Stimulated activated CD4-positive, alpha-beta T cell treated with anti-CD3 and anti-CD28 coated beads, Interleukin-15, amount 100 ng/mL, for 24 hours (primary cell): ENCODE data around the gene CNDP1.
A peak's percentile ranks its signal among the peaks of the same experiment; 100 is the strongest.

Experiments used
- DNase-seq: peaks from one replicate; pipeline ENCODE4 v3.0.0-alpha.2; 2020

Gene CNDP1

DNA sequence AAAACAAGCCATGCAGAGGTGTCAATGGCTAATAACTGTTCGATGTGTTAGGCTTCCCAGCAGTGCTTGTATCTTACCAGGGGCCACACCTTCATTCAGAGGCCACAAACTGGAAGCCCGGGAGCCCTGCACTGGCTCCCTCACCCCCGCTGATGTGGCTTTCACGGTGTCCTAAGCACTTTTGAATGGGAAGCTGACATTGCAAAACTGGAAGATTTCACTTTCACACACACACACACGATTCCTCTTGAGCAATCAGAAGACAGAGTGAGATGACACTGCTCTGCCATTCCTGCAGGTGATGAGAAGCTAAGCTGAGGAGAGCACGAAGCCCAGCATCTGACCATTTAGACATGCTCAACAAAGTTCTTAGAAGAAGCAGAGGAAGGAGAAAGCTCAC is 54.7 kb downstream of the CNDP1 start:
- peak; percentile 3 for DNase-seq

DNA sequence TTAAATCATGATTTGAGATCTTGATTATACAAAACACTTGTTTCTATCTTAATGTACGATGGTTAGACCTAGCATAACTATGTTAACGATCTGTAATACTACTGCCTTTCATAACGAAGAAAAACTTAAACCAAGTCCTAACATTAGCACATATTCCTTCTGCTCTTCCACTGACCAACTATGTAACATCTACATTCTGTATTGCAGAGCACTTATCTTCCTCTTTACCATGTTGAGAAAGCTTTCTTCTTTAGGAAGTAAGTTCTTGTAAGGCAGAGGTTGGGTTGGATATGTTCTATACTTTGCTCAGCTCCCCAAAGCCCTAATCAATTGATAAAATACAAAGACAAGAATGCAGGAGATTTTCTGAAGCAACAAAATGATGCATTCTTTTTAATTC is 55.5 kb downstream of the CNDP1 start:
- DNase-seq, result no peak

DNA sequence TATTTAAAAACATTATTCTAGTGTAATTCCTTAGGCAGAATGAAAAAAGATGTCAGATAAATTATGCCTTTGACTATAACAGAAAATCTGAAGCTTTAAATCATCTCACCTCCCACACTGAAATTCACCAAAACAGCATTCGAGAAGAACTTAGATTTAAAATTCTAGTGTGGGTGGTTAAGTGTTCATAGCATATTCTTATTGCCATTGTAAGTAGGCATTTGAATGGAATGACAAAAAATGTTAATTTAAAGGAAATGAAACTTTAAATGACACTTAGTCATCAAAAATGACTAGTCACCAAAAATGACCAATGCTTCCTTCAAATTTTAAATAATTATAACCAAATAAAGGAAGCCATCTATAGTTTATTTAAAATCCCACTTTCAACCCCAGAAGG is 56.4 kb downstream of the CNDP1 start:
- DNase-seq, result no peak

DNA sequence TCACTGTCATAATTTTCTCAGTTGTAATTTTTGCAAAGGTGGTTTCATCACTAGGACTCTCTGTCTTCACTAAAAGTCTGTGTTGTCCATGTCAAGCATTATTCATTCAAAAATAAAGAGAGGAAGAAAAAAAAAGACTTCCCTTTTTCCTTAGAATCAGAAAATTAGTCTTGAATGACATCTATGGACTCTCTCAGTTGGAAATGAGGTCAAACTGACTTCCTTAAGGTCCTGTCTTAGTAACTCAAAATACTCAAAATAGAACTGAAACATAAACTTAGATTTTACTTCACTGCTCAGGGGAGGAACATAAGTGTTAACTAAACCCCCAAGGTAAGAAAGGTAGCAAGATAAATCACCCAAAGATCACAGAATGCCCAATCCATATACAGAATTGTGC is 61.1 kb downstream of the CNDP1 start:
- DNase-seq, result no peak

DNA sequence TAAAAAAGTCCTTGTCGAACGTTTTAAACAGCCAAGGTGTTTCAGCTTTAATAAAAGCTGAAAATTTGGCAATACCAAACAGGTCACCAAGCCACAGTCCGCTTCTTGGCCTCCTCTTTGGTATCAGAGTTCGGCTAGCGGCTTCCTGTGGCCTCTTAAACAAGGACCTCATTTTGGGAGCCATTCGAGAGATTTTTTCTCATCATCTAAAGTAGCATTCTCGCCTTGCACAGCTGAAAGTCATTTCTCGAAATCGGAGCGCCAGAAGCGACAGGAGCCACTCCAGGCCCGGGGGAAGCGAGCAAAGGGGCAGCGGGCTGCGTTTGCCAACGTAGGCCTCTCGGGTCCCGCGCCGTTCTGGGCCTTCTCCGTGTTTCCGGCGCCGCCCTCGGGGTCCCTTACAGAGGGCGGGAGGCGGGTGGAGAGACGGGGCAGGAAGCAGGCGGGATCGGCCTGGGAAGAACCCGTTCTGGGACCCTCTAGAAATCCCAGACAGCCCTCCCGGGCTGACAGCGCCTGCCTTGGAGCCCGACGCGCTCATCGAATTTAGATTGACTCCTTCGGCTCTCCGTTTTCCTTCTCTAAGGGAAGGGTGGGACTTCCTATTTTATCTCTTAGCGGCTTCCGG is 62.8 kb downstream of the CNDP1 start:
- peak; percentile 78 for DNase-seq

DNA sequence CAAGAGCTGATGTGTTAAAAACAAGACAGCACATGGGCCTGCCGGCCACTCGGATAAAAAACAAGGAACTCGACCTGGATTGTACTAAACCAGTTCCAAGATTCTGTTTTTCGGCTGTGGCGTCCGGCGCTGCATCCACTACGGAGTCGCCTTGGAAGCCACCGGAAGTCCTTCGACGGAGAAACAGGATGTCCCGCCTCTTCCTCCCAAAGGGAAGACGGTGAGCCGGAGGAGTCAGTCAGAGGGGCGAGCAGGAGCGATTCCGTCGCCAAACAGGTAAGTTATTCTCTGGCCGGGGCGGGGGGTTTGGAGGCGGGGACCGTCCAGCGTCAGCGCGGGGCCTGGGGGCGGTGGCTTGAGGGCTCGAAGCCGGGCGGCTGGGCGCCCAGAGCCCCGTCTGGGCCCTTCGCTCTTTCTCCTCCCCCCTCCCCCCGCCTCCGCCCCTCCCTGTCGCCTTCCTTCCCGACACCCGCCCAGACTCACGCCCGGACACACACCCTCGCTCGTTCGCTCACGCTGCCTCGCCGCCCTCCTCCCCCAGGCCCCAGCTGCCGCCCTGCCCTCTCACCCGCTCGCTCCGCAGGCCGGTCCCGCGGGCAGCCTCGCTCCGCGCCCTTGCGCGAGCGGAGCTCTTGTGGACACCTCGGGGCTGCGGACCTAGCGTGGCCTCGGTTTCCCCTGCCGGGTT is 63.5 kb downstream of the CNDP1 start, which contains the start of gene ZNF407:
Gene ZNF407, plus strand, starts transcription at position 209 of the 688 bp plus-strand sequence. CDS start 33,150 bp downstream, outside the sequence.
- peak; percentile 88 for DNase-seq

DNA sequence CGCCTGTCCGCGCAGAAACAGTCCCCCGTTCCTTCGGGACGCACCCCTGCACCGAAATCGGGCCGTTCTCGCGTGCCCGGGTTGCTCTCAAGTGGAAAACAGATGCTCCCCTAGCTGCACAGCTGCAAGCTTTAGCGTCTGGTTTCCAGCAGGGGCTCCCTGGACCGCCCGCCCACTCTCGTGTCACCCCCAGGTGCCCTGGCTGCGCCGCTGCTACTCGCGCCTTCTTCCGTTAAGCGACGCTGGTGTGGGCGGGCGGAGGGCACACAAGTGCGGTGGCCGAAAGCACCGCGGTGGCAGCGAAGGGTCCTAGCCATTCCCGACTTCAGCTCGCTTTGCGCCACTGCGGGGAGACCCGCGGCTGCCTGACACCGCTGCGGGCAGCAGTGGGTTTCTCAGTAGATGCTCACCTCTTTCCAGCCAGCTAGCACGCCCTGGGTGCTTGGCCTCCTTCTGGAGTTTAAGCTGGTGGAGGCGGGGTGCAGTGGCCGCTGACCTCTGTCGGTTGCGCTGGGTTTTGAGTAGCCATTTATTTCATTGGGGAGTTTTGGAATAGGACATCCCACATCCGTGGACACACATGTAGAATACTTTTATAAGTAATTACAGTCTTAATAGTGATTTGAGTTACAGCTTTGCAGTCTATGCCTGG is 64.2 kb downstream of the CNDP1 start:
- DNase-seq, result peak; percentile 82

DNA sequence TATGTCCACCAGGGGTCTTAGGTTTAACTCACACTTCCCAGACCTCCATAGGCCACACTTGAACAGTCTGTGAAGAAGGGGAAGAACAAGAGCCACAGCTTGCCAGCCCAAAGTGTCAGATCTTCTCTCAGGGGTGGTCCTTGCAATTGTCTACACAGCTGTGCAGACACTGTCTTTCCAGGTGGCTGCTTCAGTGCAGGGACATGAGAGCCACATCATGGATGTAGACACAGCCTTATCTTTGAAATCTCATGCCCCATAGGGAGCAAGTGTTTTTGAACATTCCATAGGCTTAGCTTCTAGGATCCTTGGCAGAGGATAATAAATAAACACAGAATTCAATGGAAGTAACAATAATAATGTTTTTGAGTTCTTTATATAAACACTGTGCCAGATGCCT is 70.1 kb downstream of the CNDP1 start:
- no peak for DNase-seq

DNA sequence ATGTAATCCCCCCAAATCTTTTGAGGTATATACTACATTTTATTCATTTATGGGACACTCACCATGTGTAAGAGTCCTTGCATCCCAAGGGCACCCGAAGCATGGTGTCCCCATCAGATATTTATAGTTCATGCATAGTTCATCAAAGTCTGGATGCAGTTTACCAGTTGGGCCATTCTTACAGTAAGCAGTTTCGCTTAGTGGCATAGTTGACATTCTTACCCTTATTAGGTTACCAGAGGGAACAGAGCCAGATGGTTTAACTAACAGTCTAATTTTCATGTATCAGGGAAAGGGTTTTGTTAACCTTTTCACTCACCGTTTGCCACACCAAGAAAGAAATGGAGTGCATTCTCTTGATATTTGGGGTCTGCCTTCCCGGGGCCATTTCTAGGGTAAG is 70.5 kb downstream of the CNDP1 start:
- DNase-seq, result no peak

DNA sequence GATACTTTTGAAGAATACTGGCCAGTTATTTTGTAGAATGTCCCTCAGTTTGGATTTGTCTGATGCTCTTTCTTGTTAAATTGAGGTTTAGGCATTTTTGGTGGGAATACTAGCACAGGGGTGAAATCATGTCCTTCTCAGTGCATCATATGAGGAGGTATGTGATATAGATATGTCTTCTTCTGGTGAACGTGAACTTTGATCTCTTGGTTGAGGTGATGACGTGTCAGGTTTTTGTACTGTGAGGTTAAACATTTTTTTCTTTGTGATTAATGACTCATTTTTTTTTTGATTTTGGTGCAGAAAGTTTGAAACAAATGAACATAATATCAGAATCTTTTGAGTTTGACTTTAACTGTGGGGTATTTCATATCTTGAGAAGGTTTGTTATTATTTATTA is 74.4 kb downstream of the CNDP1 start:
- DNase-seq, result no peak

DNA sequence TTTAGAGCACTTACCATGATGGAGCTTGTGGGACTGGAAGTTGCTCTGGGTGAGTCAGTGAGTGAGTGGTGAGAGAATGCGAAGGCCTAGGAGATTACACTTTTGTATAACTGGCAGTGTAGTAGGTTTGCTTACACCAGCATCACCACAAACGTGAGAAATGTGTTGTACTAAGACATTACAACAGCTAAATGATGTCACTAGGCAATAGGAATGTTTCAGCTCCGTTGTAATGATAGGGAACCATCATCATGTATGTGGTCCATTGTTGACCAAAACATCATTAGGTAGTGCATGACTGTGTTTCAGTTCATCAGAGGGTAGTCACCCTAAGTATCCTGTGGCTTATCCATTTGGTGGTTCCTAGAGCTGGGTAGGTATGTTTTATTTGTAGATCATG is 75.2 kb downstream of the CNDP1 start:
- DNase-seq, result no peak

DNA sequence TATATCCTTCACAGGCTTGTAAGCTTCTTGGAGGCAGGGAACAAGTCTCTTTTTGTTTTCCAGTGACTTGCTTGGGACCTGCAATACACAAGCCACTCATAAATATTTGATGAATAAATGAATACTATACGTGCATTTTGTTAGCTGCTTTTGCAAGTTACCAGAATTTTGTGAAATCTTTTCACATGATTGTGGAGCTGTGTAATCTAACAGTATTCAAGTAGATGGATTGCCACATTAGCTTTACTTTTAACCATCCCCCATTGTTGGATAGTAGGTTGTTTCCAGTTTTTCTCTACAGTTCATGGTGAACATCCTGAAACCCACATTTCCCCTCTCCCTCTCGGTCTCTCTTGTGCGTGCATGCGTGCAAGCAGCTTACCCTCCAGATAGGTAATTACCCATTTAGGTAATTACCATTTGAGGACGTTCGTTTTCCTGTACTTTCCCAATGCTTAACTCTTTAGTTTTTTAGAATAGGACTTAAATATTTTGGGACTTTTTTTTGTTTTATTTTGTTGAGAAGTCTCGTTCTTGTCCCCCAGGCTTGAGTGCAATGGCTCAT is 75.8 kb downstream of the CNDP1 start:
- no peak for DNase-seq

DNA sequence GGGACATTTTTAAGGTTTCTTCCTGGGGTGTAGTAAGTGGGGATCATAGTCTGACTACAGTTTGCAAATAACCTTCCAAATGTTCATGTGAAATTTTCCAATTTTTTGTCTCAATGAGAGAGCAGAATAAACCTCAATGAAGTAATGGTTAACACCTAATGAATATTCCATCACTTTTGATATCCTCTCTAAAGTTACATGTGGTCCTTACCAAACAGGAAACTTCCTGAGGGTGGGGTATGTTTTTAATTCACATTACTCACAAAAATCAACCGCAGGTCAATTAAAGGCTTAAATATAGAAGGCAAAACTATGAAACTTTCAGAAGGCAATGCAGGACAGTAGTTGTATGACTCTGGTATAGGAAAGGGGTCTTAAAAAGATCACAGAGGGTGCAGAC is 76.6 kb downstream of the CNDP1 start:
- DNase-seq, result no peak

DNA sequence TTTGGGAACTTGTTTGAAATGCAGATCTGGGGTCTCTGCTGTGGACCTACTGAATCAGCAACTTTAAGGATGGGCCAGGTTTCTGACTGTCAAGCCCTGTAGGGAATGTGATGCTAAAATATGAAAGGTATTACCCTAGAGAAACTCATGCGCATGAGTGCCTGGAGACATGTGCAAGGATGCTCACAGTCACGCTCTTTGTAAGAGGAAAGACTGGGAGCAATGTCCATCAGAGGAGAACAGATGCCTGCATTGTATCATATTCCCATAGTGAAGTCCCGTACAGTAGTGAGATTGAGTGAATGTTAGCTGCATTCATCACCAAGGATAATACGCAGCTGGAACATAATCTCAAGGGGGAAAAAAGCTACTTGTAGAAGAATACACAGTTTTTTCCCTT is 77.5 kb downstream of the CNDP1 start:
- DNase-seq, result no peak

DNA sequence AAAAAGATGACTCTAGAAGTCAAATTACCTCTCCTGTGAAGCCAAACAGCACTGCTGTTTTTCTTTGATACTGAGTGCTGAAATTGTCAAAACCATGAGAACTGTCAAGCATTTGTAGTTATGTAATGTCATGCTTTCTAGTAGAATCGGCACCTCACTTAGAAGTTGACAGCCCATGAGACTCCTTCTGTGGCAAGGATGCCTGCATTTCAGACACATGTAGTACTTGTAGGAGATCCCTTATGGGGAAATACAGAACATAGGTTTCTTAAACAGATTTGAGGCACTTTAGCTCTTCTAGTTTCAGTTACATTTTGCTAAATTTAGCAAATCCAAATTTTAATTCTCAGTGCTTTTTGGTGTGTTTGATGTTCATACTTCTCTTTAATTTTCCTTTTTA is 79.1 kb downstream of the CNDP1 start:
- DNase-seq, result no peak

DNA sequence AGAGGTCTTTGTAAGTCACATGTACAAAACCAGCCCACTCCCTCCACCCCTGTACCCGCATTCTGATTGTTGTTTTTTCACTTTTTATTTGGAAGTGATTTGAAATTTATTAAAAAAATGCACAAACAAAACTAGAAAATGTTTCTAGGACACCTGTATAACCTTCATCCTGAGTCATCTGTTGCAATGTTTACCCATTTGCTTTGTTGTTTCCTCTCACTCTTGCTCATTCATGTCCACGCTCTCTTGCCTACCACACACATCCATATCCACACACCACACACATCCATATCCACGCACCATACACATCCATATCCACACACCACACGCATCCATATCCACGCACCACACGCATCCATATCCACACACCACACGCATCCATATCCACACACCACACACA is 82.2 kb downstream of the CNDP1 start:
- no peak for DNase-seq

DNA sequence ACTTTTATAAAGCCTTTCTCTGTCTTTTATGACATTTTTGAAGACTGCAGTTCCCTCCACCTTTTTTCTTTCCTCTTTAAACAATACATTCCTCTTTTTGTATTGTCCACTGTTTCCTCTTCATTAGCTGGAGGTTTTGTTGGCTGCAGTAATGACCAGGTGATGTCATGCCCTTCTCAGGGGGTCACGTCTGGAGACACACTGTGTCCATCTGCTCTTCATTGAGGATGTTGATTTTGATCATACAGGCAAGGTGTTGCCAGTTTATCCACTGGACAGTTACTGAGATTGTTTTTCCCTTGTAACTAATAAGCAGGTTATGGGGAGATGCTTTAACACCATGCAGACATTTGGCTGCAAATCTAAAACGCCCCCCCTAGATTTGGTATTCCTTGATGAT is 83.2 kb downstream of the CNDP1 start:
- no peak for DNase-seq

DNA sequence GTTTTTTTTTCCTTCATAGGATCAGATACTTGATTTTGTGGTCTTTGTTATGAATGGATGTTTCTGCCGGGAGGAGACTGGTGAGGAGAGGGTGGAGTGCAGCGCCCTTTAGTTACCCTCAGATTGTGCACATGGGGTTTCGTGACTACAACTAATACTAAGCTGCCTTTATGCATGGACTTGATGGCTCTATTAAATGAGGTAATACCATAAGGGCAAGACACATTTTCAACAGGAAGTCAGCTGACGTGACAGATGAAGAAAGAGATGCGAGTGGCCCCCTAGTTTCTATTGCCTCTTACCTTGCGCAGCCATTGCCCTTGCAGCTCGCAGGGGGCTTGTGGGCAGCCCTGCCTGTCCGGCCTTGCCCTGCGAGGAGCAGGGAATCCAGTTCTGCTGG is 87.8 kb downstream of the CNDP1 start:
- DNase-seq, result no peak

DNA sequence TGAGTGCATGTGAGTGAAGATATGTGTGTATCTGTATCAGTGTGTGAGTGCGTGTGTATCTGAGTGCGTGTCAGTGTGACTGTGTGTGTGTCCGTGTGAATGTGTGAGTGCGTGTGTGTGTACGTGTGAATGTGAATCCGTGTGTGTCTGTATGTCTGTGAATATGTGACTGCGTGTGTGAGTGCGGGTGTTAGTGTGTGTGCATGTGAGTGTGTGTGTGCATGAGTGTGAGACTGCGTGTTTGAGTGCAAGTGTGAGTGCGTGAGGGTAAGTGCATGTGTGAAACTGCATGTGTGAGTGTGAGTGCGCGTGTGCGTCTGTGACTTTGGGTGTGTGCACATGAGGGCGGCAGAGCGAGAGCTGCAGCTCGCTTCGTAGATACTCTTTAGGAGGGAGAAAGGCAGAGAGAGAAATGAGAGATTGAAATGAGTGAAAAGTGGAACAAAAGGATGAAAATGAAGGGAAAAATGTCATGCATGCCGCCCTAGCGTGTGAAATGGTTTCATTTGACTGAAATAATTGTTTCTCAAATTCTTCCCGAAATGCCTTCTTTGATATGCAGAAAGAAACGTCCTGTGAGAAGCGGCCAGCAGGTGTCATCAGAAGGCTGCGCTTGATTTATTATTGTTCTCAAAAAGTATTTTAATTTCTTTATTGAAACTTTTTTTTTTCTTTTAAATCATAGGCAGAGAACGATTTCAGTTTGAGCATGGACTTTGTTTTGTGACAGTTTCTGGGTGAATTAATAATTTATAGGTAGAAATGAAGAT is 88.9 kb downstream of the CNDP1 start:
- peak; percentile 31 for DNase-seq

DNA sequence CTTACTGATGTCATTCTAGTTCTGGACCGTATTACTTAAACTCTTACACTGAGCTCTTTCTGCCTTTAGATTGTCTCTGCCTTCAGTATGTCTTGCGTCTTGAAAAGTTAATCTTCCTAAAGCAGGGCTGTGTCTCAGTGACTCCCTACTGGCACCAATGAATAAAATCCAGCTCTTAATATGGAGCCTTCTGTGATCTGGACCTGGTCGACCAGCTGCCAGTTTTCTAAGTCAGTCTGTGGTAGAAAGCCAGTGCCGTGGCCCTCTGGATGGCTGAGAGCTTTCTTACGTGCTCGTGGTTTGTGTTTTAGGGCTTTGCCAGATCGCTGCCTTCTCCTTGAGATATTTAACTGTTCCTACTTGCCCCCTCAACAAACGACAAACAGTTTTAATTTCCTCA is 90.2 kb downstream of the CNDP1 start:
- no peak for DNase-seq

DNA sequence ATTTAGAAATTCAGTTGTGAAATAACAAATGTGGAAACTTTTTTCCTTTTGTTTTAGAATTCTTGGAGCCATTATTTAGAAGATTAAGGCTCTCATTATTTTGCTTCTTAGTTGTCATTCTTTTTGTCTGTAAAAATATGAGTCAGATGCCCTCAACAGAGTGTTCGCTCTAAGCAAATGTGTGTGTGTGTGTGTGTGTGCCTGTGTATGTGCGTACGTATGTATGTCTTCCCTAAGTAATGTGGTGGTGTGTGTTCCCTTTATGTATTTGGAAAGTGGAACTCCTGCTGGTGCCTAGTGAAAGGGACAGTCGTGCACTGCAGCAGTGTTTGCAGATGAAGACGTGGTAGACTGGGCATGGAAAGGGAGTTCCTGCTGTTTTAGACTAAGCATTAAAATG is 90.9 kb downstream of the CNDP1 start:
- DNase-seq, result no peak

DNA sequence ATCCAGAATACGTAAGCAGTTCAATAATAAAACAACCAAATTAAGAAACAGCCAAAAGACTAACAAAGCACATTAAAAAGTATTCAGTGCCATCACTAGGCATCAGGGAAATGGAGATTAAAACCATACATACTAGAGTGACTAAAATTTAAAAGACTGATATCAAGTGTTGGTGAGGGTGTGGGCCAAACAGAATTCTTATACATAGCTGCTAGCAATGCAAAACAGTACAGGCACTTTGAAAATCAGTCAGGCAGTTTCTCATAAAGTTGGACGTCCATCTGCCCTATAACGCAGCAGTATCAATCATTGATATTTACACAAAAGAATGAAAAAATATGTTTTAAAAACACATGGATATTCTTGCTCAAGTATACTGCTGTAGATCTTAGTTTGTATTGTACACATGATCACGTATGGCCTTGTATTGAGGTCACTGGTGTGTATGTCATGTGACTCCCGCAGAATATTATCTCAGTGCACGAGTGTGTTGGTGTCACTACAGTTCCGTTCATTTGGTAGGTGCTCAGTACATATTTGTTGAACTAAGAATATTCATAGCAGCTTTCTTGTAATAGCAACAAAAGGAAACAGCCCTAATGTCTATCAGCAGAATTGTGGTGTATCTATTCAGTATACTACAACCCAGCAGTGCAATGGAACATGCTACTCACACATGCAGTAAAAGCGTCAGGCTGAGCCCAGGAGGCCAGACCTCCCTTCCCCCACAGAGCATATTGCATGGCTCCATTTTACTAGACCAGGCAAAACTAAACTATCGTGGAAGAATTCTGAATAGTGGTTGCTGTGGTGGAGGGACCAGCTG is 92.0 kb downstream of the CNDP1 start:
- DNase-seq, result no peak
